C4-2B (cell line): ENCODE data around the gene FHDC1.

ENCODE experiments used
- H3K27ac ChIP-seq: fragments of 450-650 bp; 2 replicates; pipeline ENCODE4 v1.5.1; 2017
- ZFX ChIP-seq: fragments of 450-650 bp; IDR thresholded peaks from 2 replicates; pipeline ENCODE4 v1.6.1; 2017
- TF ChIP-seq, protein P1 (sequence below): fragments of 450-650 bp; conservative IDR thresholded peaks from 2 replicates; pipeline ENCODE4 v1.5.1; 2017; ENCODE audit warnings: mild to moderate bottlenecking

Gene FHDC1

GRCh38 chr4:152998861-152999260, 62.7 kb downstream of the FHDC1 start:
- TF ChIP-seq ZFX, result no peak
- TF ChIP-seq, protein P1, sequence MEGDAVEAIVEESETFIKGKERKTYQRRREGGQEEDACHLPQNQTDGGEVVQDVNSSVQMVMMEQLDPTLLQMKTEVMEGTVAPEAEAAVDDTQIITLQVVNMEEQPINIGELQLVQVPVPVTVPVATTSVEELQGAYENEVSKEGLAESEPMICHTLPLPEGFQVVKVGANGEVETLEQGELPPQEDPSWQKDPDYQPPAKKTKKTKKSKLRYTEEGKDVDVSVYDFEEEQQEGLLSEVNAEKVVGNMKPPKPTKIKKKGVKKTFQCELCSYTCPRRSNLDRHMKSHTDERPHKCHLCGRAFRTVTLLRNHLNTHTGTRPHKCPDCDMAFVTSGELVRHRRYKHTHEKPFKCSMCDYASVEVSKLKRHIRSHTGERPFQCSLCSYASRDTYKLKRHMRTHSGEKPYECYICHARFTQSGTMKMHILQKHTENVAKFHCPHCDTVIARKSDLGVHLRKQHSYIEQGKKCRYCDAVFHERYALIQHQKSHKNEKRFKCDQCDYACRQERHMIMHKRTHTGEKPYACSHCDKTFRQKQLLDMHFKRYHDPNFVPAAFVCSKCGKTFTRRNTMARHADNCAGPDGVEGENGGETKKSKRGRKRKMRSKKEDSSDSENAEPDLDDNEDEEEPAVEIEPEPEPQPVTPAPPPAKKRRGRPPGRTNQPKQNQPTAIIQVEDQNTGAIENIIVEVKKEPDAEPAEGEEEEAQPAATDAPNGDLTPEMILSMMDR, result no peak
- H3K27ac ChIP-seq, result peak overlapping the region; percentile 100

DNA sequence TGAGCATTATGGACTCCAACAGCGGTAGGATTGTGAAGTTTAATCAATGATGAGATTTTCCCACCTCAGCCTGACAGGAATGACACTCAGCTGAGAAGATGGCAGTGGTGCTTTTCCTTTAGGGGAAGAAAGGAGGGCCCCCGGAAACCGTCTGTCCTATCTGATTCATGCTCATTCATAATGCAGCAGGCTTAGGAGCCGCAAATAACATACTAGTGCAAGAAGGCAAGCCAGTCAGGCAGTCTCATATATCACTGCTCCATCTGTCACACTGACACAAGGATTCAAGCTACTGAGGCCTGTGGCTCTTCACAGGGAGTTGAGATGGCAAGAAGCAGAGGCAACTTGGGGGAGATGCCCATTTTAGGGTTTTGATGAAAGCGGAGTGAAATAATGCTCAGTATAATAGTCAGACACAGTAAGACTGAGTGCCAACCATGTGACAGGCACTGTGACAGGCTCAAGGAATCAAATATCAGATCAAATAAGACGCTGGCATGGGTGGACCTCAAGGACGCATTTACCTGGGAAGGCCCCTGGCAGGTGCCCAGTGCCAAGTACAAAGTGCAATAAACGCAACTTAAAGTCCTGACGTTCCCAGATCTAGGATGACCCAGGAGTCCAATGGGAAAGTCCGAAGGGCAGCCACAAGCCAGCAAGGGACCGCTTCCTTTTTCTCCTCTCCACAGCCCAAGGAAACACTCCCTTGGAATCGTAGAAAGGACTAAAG, 63.4 kb downstream of the FHDC1 start:
- TF ChIP-seq, protein P1, result no peak
- no peak for TF ChIP-seq ZFX
- H3K27ac ChIP-seq, result peak overlapping the region; percentile 100

DNA sequence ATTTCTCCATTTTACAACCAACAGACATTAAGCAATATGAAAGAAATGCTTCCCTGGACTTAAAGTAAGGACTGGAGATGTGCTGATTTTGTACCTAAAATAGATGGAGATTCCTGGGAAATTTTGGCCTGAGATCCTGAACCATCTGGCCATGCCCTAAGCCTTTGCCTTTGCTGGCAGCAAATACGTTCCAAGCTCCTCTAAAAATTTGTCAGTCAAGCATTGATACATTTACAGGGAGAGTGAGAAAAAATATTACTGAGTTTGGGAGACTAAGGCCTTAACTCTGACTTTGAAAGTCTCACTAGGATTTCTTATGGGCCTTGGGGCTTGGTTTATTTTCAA, 63.9 kb downstream of the FHDC1 start:
- TF ChIP-seq ZFX, result no peak
- TF ChIP-seq, protein P1, result no peak
- peak overlapping the region; percentile 100 for H3K27ac ChIP-seq

- peak overlapping the region; percentile 100 for H3K27ac ChIP-seq
- TF ChIP-seq ZFX, result peak; percentile 38; the same call in 1 of the 2 replicates
- TF ChIP-seq, protein P1, result no peak
Observed at GRCh38 chr4:153001626-153002025, 65.5 kb downstream of the FHDC1 start.

DNA sequence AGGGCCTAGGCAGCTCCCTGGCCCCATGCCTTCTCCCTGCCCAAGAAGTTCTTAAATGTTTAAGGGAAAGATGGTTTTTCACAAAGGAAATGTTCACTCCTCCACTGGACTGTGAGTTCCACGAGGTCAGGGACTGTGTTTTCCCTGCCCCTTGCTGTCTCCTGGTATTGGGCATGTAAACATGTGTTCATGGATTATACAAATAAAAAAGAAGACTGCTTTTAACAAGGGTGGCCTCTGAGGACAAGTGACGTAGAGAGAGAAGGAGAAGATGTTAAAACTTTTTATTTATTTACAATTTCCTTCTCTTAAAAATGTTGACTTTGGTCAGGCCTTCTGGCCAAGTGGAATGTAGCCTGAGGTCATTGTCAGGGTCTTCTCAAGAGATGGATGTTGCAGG, 66.0 kb downstream of the FHDC1 start:
- TF ChIP-seq, protein P1, result no peak
- no peak for TF ChIP-seq ZFX
- peak overlapping the region; percentile 100 for H3K27ac ChIP-seq

DNA sequence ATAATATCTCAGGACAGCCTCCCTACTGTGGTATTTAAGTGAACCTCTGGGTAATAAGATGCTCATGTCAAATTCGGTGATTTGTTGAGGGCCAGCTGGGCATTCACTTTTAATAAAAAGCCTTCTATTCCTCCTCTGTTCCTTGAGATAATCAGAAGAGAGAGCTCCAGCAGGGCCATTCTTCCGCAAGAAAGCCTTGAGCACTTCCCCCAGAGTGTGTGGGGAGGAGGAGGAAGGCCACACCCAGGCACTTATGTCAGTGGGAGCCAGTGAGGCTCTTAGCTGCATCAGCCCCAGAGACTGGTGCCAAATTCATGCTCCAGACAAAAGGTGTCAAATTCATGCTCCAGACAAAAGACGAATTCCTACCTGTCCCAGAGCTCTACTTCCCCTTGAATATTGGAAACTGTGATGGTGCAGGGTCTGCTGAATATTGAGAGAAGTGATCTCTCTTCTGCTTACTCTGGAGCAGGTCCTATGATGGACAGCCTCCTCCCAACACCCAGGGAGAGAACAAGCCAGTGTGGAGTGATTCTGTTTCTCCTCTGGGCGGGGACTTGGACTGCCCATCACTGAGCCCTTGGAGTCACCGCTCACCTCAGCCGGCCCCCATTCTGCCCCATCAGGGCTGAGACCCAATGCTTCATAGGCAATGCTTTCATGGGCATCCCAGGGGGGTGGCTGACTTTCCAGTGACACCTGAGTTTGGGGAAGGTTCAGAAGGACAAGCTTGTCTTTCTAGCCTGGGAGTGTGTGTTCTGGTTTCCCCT, 68.1 kb downstream of the FHDC1 start:
- H3K27ac ChIP-seq, result peak overlapping the region; percentile 100
- no peak for TF ChIP-seq ZFX
- TF ChIP-seq, protein P1, result no peak

DNA sequence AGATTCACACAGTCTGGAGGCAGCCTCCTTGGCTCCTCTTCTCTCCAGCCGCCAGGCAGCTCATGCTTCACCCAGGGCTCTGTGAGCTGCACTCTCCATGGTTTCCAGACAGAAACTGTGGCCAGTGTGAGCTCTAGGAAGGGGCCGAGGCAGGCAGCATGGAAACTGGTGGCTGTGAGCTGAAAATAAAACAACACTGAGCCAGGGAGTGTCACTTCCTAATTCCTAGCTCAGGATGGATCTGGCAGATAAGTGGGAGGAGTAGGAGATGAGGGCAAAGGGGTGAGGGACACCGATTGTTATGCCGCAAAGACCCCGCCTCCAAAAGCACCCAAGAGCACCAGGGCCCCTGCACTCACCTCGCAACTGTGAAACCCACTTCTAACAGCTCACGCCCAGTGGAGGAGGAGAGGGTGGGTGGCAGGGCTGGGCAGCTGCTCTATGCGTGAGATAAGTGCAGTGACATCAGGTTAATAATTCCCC, 69.8 kb downstream of the FHDC1 start:
- peak overlapping the region; percentile 24 for H3K27ac ChIP-seq
- TF ChIP-seq, protein P1, result no peak
- no peak for TF ChIP-seq ZFX
